B cell (primary cell): ENCODE measurements around the gene P2RY6.

Experiments
- CTCF ChIP-seq: fragments of 200-600 bp; IDR thresholded peaks from one replicate; pipeline ENCODE4 v1.8.0; 2022; ENCODE audit warnings: antibody characterized with exemption, mild to moderate bottlenecking
- EZH2 ChIP-seq: IDR thresholded peaks from 2 replicates; pipeline ENCODE4 v1.6.1; 2012; ENCODE audit warnings: borderline replicate concordance, low read depth, mild to moderate bottlenecking, moderate library complexity, low read length; ENCODE audit not compliant: insufficient read depth, poor library complexity, severe bottlenecking

DNA sequence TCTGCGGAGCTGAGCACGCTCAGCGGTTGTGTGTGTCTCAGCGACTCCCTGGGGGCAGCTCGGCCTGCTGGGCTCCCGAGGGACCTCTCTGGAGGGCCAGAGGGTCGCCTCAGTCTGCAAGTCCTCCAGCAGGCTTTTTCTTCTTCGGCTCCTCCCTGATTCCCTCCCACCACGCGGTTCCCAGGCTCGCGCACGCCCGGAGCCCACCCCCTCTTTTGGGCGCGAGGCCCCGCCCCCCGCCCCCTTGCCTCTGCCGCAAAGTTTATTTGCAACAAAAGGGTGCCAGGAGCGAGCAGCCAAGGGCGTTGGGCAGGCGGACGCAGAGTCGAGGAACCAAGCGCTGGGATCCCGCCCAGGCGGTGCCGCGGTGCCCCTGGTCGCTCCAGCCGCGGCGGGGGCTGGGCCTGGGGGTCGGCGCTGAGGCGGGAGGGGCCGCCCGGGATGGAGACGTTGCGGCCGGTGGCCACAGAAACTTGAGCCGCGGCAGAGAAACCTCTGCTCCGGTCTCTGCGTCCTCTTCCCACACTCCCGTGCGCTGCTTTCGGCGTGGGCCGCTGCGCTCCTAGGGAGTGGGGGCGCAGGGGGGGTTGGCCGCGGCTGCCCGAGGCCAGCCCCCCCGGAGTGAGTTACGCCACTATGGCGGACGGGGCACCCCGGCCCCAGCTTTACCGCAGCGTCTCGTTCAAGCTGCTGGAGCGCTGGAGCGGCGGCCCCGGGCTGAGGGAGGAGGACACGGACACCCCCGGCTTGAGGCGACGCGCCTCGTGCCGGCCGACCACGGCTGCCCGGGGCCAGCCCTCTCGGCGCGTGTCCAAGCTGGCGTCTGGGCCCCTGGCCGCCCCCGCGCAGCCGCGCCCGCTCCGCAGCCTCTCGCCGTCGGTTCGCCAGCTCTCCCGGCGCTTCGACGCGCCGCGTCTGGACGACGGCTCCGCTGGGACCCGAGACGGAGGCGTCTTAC, 36.1 kb downstream of the P2RY6 start, which contains the start of gene ARHGEF17:
- TF ChIP-seq CTCF, result no peak
- TF ChIP-seq EZH2, result peak; percentile 78
